Measurements from ENCODE around the gene LAMA3.

LAMA3 gene

GRCh38 chr18:23671564-23671963 lies 17.7 kb upstream of the LAMA3 start:
- Histone ChIP-seq H2AFZ (ENCODE audit: low read depth, low read length) (no peak overlapping the region), H3K9ac (ENCODE audit: low read depth, low read length) (no peak overlapping the region)

DNA sequence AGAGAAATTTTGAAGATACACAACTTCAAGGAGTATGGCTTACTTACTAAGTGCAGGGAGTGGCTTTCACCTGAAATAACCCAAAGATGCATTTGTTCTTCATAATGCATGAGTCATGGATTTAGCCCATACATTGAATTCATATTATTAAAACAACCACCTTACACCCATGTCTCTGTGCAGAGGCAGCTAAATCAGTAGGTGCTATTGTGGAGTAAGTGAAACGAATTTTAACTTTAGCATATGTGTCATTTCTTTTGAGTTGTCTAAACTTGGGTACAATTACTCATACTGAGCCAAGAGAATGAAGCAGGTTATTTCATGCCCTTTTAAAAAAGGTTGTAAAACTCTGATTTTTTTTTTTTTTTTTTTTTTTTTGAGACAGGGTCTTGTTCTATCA lies 15.5 kb upstream of the LAMA3 start:
- DNase-seq: no peak
- Histone ChIP-seq H4K20me1 (ENCODE audit: insufficient read depth, low read length) (no peaks in the 10 kb centered on the region), H3K27ac (ENCODE audit: low read length) (no peak overlapping the region), H3K4me1 (ENCODE audit: insufficient read depth, low read length) (no peaks in the 10 kb centered on the region), H3K36me3 (ENCODE audit: insufficient read depth, low read length) (no peaks in the 10 kb centered on the region), H3K4me2 (ENCODE audit: insufficient read depth, low read length) (no peak overlapping the region), H3K9me3 (ENCODE audit: insufficient read depth, low read length, severe bottlenecking) (no peaks in the 10 kb centered on the region), H2AFZ (ENCODE audit: low read depth, low read length) (no peak overlapping the region), H3K4me3 (ENCODE audit: low read depth in 1 of 2, low read length in 2 of 2) (no peak overlapping the region), H3K79me2 (ENCODE audit: insufficient read depth, low read length) (no peaks in the 10 kb centered on the region), H3K9ac (ENCODE audit: low read depth, low read length) (no peak overlapping the region), H3K27me3 (ENCODE audit: insufficient read depth, low read length, poor library complexity) (peaks cover 8% of the 10 kb centered on the region)
- TF ChIP-seq EZH2 (IDR thresholded peaks at IDR 0.05; ENCODE audit: borderline replicate concordance, low read depth, low read length, severe bottlenecking): no peak
- no peak for ATAC-seq (ENCODE audit: insufficient read depth, low read depth)

More at GRCh38 chr18:23671564-23671963, 17.7 kb upstream of the LAMA3 start:
- TF ChIP-seq EZH2 (IDR thresholded peaks at IDR 0.05; ENCODE audit: borderline replicate concordance, low read depth, low read length, severe bottlenecking) (no peak), CTCF (IDR thresholded peaks at IDR 0.05; ENCODE audit: borderline replicate concordance, extremely low read depth, low read length, poor library complexity, severe bottlenecking) (no peak)
- Histone ChIP-seq H3K27me3 (ENCODE audit: insufficient read depth, low read length, poor library complexity) (peaks cover 9% of the 10 kb centered on the region), H3K4me2 (ENCODE audit: insufficient read depth, low read length) (no peak overlapping the region), H3K27ac (ENCODE audit: low read length) (no peak overlapping the region), H3K79me2 (ENCODE audit: insufficient read depth, low read length) (no peaks in the 10 kb centered on the region), H4K20me1 (ENCODE audit: insufficient read depth, low read length) (no peaks in the 10 kb centered on the region), H3K4me3 (ENCODE audit: low read depth in 1 of 2, low read length in 2 of 2) (no peak overlapping the region), H3K36me3 (ENCODE audit: insufficient read depth, low read length) (no peaks in the 10 kb centered on the region), H3K9me3 (ENCODE audit: insufficient read depth, low read length, severe bottlenecking) (no peaks in the 10 kb centered on the region), H3K4me1 (ENCODE audit: insufficient read depth, low read length) (no peaks in the 10 kb centered on the region)
- no peak for ATAC-seq (ENCODE audit: insufficient read depth, low read depth)
- no peak for DNase-seq

DNA sequence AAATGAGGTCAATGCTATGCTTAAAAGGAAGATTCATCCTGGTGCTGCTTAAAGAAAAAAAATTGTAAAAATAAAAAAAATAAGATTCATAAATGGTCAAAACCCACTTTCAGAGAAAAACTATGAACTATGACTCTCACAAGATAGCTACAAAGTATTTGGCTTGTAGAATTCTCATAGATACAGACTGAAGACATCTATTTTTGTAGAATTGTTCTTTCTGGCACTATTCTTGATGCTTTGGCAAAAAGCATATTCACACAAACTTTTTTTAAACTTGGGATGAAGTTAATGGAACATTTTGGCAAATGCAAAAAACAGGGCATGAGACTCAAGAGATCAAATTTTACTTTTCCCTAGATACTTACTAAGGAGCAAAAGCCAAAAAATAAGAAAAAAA lies 14.0 kb upstream of the LAMA3 start:
- Histone ChIP-seq H3K9ac (ENCODE audit: low read depth, low read length) (no peak overlapping the region), H3K4me1 (ENCODE audit: insufficient read depth, low read length) (no peaks in the 10 kb centered on the region), H3K27ac (ENCODE audit: low read length) (no peak overlapping the region), H3K4me2 (ENCODE audit: insufficient read depth, low read length) (no peak overlapping the region), H4K20me1 (ENCODE audit: insufficient read depth, low read length) (no peaks in the 10 kb centered on the region), H3K27me3 (ENCODE audit: insufficient read depth, low read length, poor library complexity) (peaks cover 8% of the 10 kb centered on the region), H3K36me3 (ENCODE audit: insufficient read depth, low read length) (no peaks in the 10 kb centered on the region), H3K9me3 (ENCODE audit: insufficient read depth, low read length, severe bottlenecking) (no peaks in the 10 kb centered on the region), H2AFZ (ENCODE audit: low read depth, low read length) (no peak overlapping the region), H3K79me2 (ENCODE audit: insufficient read depth, low read length) (no peaks in the 10 kb centered on the region), H3K4me3 (ENCODE audit: low read depth in 1 of 2, low read length in 2 of 2) (no peak overlapping the region)
- ATAC-seq (ENCODE audit: insufficient read depth, low read depth) (no peak), DNase-seq (no peak)
- TF ChIP-seq EZH2 (IDR thresholded peaks at IDR 0.05; ENCODE audit: borderline replicate concordance, low read depth, low read length, severe bottlenecking) (no peak), CTCF (IDR thresholded peaks at IDR 0.05; ENCODE audit: borderline replicate concordance, extremely low read depth, low read length, poor library complexity, severe bottlenecking) (no peak)

DNA sequence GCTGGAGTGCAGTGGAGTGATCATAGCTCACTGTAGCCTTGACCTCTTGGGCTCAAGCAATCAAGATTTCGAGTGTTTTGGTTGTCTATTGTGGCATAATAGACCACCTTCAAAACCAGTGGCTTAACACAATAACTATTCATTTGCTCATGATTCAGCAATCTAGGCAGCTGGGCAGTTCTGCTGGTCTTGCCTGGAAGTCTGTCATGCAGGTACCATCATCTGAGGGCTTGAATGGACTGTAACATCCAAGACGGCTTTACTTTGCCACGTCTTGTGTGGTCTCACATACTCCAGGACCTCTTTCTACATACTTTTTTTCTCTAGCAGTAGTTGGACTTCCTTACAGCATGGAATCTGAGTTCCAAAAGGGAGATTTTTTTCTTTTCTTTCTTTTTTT lies 13.4 kb upstream of the LAMA3 start:
- Histone ChIP-seq H3K9ac (ENCODE audit: low read depth, low read length) (no peak overlapping the region), H4K20me1 (ENCODE audit: insufficient read depth, low read length) (no peaks in the 10 kb centered on the region), H3K79me2 (ENCODE audit: insufficient read depth, low read length) (no peaks in the 10 kb centered on the region), H2AFZ (ENCODE audit: low read depth, low read length) (no peak overlapping the region), H3K36me3 (ENCODE audit: insufficient read depth, low read length) (no peaks in the 10 kb centered on the region), H3K4me2 (ENCODE audit: insufficient read depth, low read length) (no peak overlapping the region), H3K27me3 (ENCODE audit: insufficient read depth, low read length, poor library complexity) (peaks cover 5% of the 10 kb centered on the region), H3K4me3 (ENCODE audit: low read depth in 1 of 2, low read length in 2 of 2) (no peak overlapping the region), H3K9me3 (ENCODE audit: insufficient read depth, low read length, severe bottlenecking) (no peaks in the 10 kb centered on the region), H3K4me1 (ENCODE audit: insufficient read depth, low read length) (no peaks in the 10 kb centered on the region), H3K27ac (ENCODE audit: low read length) (no peak overlapping the region)
- TF ChIP-seq EZH2 (IDR thresholded peaks at IDR 0.05; ENCODE audit: borderline replicate concordance, low read depth, low read length, severe bottlenecking): no peak
- no peak for TF ChIP-seq CTCF (IDR thresholded peaks at IDR 0.05; ENCODE audit: borderline replicate concordance, extremely low read depth, low read length, poor library complexity, severe bottlenecking)
- DNase-seq: no peak
- ATAC-seq (ENCODE audit: insufficient read depth, low read depth): no peak

All from DND-41 (cell line).